Sigmoid colon (tissue), 4 donors: Measurements from ENCODE around the gene GPR108.

Experiments used
- POLR2AphosphoS5 ChIP-seq, 4 donors: sonication (generic); formaldehyde crosslinking; IDR thresholded peaks; one replicate each; pipeline ENCODE4 v1.6.1; 2017; ENCODE audit warnings: antibody characterized with exemption in 4 of 4
- TF ChIP-seq, protein P1 (sequence below), 4 experiments: fragments of 450-650 bp in 3 of 4; fragments of 200-600 bp in 1 of 4; IDR thresholded peaks; one replicate each; pipeline ENCODE4 v1.5.1; 2016 to 2019; ENCODE audit warnings: antibody characterized with exemption in 4 of 4, mild to moderate bottlenecking in 3 of 4, moderate library complexity in 2 of 4

- peak in 3 of 4 donors; percentile 19 to 40 (median 22) for TF ChIP-seq POLR2AphosphoS5 (IDR thresholded peaks at IDR 0.05)
- TF ChIP-seq, protein P1, sequence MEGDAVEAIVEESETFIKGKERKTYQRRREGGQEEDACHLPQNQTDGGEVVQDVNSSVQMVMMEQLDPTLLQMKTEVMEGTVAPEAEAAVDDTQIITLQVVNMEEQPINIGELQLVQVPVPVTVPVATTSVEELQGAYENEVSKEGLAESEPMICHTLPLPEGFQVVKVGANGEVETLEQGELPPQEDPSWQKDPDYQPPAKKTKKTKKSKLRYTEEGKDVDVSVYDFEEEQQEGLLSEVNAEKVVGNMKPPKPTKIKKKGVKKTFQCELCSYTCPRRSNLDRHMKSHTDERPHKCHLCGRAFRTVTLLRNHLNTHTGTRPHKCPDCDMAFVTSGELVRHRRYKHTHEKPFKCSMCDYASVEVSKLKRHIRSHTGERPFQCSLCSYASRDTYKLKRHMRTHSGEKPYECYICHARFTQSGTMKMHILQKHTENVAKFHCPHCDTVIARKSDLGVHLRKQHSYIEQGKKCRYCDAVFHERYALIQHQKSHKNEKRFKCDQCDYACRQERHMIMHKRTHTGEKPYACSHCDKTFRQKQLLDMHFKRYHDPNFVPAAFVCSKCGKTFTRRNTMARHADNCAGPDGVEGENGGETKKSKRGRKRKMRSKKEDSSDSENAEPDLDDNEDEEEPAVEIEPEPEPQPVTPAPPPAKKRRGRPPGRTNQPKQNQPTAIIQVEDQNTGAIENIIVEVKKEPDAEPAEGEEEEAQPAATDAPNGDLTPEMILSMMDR (IDR thresholded peaks at IDR 0.05) = peak; percentile 18 to 48 (median 34)
Measured at GRCh38 chr19:6753178-6754031, 16.0 kb upstream of the GPR108 start.
